Ascending aorta (tissue), 2 donors: ENCODE data around the gene HLTF. TPM values are rescaled to one million over a fixed set of nuclear protein-coding genes. Genes with fewer than 3 reads are reported as not detected.

ENCODE experiments used
- DNase-seq, 2 donors: peaks; one replicate each; pipeline ENCODE4 v3.0.0-alpha.2; 2019; ENCODE audit warnings: low spot score in 2 of 2
- H3K27ac ChIP-seq, 2 donors: fragments of 200-600 bp; sonication (generic); one replicate each; pipeline ENCODE4 v1.5.1; 2016 to 2017; ENCODE audit warnings: mild to moderate bottlenecking in 1 of 2
- H3K27me3 ChIP-seq: fragments of 200-600 bp; sonication (generic); one replicate; pipeline ENCODE4 v1.5.1; 2017
- H3K36me3 ChIP-seq, 2 donors: fragments of 200-600 bp; sonication (generic); one replicate each; pipeline ENCODE4 v1.5.1; 2016
- H3K4me1 ChIP-seq, 2 donors: fragments of 200-600 bp; sonication (generic); one replicate each; pipeline ENCODE4 v1.5.1; 2016 to 2017; ENCODE audit warnings: mild to moderate bottlenecking in 1 of 2
- H3K4me3 ChIP-seq, 2 donors: fragments of 200-600 bp; sonication (generic); one replicate each; pipeline ENCODE4 v1.5.1; 2016 to 2017; ENCODE audit warnings: mild to moderate bottlenecking in 1 of 2
- H3K9me3 ChIP-seq, 2 donors: fragments of 200-600 bp; sonication (generic); one replicate each; pipeline ENCODE4 v1.5.1; 2016
- intact Hi-C: fragments of 100-400 bp; cut with DNase I; formaldehyde crosslinking; loops from one replicate; pipeline ENCODE4 v1.15.1; 2023
- total RNA-seq: library from RNA; depleted of rRNA; stranded (reverse); fragments of >200 nt; gene quantifications from one replicate; pipeline ENCODE4 v1.1.0, GENCODE V29; 2016
- TF ChIP-seq, protein P1 (sequence below), 3 experiments: fragments of 200-600 bp in 2 of 3; fragments of 450-650 bp in 1 of 3; sonication (generic) in 2 of 3; IDR thresholded peaks; one replicate each; pipeline ENCODE4 v1.5.1; 2016 to 2019; ENCODE audit warnings: antibody characterized with exemption in 3 of 3, mild to moderate bottlenecking in 1 of 3, moderate library complexity in 1 of 3

Gene HLTF
- total RNA-seq, 1 donor from 2014 or later, result 136 TPM

DNA sequence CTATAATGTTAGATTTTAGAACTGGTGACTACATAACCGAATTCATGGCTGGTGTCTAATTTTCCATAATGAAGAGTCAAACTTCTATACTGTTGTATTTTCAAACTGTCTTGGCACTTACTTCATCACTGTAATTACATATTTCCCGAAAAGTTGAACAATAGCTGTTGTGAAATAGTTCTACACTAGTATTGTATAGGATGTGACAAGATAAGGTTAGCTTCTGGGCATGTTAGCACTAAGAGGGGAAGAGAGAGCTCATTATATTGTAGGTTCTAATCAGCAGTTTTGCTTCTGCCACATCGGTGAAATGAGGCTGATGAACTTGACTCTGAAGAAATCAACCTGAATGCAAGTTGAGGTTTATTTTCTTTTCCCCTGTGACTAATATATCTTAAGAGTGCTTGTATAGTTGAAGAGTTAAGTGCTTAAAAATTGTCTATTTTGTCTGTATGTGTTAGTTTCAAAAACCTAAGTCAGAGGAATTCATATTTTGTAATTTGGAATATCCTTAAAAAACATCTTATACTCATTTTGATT, 86.1 kb downstream of the HLTF start:
- Histone ChIP-seq H3K36me3 (peaks cover 13 to 43% of the 10 kb centered on the region in 2 donors), H3K4me3 (no peak overlapping the region), H3K9me3 (no peaks in the 10 kb centered on the region), H3K4me1 (peaks cover 0 to 12% of the 10 kb centered on the region in 2 donors), H3K27ac (no peak overlapping the region), H3K27me3 (no peaks in the 10 kb centered on the region)
- TF ChIP-seq, protein P1, sequence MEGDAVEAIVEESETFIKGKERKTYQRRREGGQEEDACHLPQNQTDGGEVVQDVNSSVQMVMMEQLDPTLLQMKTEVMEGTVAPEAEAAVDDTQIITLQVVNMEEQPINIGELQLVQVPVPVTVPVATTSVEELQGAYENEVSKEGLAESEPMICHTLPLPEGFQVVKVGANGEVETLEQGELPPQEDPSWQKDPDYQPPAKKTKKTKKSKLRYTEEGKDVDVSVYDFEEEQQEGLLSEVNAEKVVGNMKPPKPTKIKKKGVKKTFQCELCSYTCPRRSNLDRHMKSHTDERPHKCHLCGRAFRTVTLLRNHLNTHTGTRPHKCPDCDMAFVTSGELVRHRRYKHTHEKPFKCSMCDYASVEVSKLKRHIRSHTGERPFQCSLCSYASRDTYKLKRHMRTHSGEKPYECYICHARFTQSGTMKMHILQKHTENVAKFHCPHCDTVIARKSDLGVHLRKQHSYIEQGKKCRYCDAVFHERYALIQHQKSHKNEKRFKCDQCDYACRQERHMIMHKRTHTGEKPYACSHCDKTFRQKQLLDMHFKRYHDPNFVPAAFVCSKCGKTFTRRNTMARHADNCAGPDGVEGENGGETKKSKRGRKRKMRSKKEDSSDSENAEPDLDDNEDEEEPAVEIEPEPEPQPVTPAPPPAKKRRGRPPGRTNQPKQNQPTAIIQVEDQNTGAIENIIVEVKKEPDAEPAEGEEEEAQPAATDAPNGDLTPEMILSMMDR (IDR thresholded peaks at IDR 0.05), result no peak
- no peak for DNase-seq
- intact Hi-C loops, result no loop called here

DNA sequence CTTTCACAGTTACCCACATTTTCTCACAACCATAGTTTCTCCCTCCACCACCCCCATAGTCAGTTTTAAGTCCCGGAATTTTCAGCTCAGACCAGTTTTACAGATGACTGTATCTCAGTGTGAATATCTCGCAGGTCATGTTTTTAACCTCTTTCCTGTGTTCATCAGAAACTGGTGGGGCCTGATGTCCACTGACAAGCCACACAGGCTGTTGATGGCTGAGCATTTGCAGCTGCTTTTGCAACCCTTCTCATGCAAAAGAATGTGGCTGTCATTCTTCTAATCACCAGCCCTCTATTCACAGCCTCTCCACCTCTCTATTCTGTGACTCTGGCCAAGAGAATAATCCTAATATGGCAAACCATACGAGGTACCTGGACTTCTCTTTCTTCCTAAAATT, 86.5 kb downstream of the HLTF start:
- no peak overlapping the region for H3K27ac ChIP-seq
- H3K9me3 ChIP-seq, result no peaks in the 10 kb centered on the region
- TF ChIP-seq, protein P1 (IDR thresholded peaks at IDR 0.05), result no peak
- no peak overlapping the region for H3K4me3 ChIP-seq
- no peaks in the 10 kb centered on the region for H3K27me3 ChIP-seq
- H3K36me3 ChIP-seq, result peaks cover 17 to 47% of the 10 kb centered on the region in 2 donors
- no peak for DNase-seq
- intact Hi-C loops, result no loop called here
- H3K4me1 ChIP-seq, result peaks cover 0 to 12% of the 10 kb centered on the region in 2 donors

DNA sequence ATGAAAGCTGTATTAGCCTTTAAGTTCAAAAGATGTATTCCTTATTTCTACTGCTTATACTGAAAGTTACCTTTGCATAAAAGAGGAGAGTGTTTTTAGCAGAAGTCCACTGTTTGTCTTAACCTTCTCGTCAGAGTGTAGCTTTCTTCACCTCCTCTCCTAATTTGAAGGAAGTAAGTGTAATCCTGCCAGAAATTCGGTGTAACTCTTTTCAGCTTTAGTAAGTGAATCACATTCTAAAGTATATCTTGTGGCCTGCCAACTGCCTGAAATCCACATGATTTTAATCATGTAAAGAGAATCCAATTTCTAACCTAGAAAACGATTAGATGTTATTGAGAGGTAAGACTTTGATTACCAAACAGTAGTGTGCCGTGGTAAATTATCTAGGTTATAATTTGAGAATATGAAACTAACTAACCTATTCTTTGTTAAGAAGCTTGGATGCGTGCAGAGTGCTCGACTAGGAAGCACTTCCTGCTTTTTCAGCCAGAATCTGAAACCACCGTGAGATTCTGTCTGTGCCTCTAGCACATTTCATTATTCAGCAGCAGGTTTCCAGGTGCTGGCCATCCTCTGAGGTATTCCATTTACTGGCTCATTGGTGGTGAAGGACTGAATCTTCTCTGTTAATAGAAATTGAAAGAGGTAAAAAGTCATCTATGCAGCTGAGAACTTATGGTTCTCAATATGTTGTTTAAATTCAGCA, 87.5 kb downstream of the HLTF start:
- TF ChIP-seq, protein P1 (IDR thresholded peaks at IDR 0.05), result no peak
- Histone ChIP-seq H3K4me1 (peaks cover 0 to 12% of the 10 kb centered on the region in 2 donors), H3K27me3 (no peaks in the 10 kb centered on the region), H3K4me3 (peak overlapping the region in 1 of 2 donors; percentile 13), H3K9me3 (no peaks in the 10 kb centered on the region), H3K27ac (peak overlapping the region; percentile 47), H3K36me3 (peaks cover 25 to 53% of the 10 kb centered on the region in 2 donors)
- intact Hi-C loops, result no loop called here
- DNase-seq, result no peak

DNA sequence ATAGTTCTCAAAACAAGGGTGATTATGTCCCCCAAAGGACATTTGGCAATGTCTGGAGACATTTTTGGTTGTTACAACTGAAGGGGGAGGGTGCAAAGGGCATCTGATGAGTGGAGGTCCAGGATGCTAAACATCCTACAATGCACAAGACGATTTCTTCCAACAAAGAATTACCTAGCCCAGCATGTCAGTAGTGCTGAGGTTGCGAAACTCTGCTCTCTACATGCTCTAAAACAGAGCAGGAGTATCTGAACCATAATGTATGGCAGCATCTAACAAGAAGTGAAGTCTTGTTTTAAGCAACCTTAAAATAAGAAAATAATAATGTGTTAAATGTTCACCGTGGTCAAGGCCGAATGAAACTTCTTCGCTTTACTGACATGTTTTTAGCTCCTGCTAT, 88.0 kb downstream of the HLTF start:
- DNase-seq, result no peak
- Histone ChIP-seq H3K4me1 (peaks cover 0 to 15% of the 10 kb centered on the region in 2 donors), H3K9me3 (no peaks in the 10 kb centered on the region), H3K27me3 (no peaks in the 10 kb centered on the region), H3K27ac (peak overlapping the region; percentile 47), H3K36me3 (peaks cover 25 to 53% of the 10 kb centered on the region in 2 donors), H3K4me3 (peak overlapping the region in 1 of 2 donors; percentile 13)
- TF ChIP-seq, protein P1 (IDR thresholded peaks at IDR 0.05), result no peak
- intact Hi-C loops, result no loop called here

DNA sequence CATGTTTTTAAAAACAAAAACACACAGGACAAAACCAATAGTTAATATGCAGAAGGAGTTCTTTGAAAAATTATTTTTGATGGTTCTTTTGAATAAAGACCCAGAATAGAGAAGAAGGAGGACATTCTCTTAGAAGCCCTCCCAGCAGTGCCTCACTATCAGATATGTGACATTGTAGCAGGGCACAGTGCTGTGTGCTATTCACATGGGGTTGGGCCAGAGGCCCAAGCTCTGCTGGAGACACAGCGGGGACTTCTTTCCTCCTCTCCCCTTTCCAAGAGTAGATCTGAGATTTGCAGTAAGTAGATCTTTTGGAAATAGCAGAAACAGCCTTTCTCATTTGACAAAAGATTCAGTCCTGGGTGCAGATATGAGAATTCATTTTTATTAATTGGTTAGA, 88.7 kb downstream of the HLTF start:
- H3K4me3 ChIP-seq, result no peak overlapping the region
- intact Hi-C loops, result no loop called here
- no peaks in the 10 kb centered on the region for H3K9me3 ChIP-seq
- peaks cover 5 to 22% of the 10 kb centered on the region in 2 donors for H3K4me1 ChIP-seq
- DNase-seq, result no peak
- peaks cover 25 to 53% of the 10 kb centered on the region in 2 donors for H3K36me3 ChIP-seq
- no peaks in the 10 kb centered on the region for H3K27me3 ChIP-seq
- H3K27ac ChIP-seq, result peak overlapping the region in 1 of 2 donors; percentile 1
- TF ChIP-seq, protein P1 (IDR thresholded peaks at IDR 0.05), result no peak
